ENCODE data around the gene SFRP2.
A peak's percentile ranks its signal among the peaks of the same experiment; 100 is the strongest.

Gene SFRP2

GRCh38 chr4:153787575-153787974, 1.3 kb downstream of the SFRP2 start:
- peak overlapping the region; percentile 70 for H3K4me3 Mint-ChIP-seq
- H3K27me3 Mint-ChIP-seq, result peaks cover 79% of the 10 kb centered on the region
- no peaks in the 10 kb centered on the region for H3K9me3 Mint-ChIP-seq
- H3K27ac Mint-ChIP-seq, result no peak overlapping the region
- peaks cover 45% of the 10 kb centered on the region for H3K4me1 Mint-ChIP-seq
- no peak for ATAC-seq
- H3K36me3 Mint-ChIP-seq, result no peaks in the 10 kb centered on the region

GRCh38 chr4:153787061-153787560, 1.8 kb downstream of the SFRP2 start:
- no peak for ATAC-seq
- Mint-ChIP-seq H3K4me3 (no peak overlapping the region), H3K27me3 (peaks cover 79% of the 10 kb centered on the region), H3K4me1 (peaks cover 40% of the 10 kb centered on the region), H3K27ac (no peak overlapping the region), H3K36me3 (no peaks in the 10 kb centered on the region), H3K9me3 (no peaks in the 10 kb centered on the region)

- H3K9me3 Mint-ChIP-seq, result peaks cover 2% of the 10 kb centered on the region
- ATAC-seq, result no peak
- no peaks in the 10 kb centered on the region for H3K36me3 Mint-ChIP-seq
- no peak overlapping the region for H3K4me3 Mint-ChIP-seq
- H3K4me1 Mint-ChIP-seq, result peaks cover 30% of the 10 kb centered on the region
- no peak overlapping the region for H3K27ac Mint-ChIP-seq
- peaks cover 79% of the 10 kb centered on the region for H3K27me3 Mint-ChIP-seq
These were observed 2.8 kb downstream of the SFRP2 start for GRCh38 chr4:153785910-153786721.

GRCh38 chr4:153784166-153784699, 4.7 kb downstream of the SFRP2 start:
- Mint-ChIP-seq H3K4me3 (no peak overlapping the region), H3K27me3 (peaks cover 73% of the 10 kb centered on the region), H3K9me3 (peaks cover 2% of the 10 kb centered on the region), H3K36me3 (no peaks in the 10 kb centered on the region), H3K27ac (no peak overlapping the region), H3K4me1 (peaks cover 14% of the 10 kb centered on the region)
- ATAC-seq, result no peak

GRCh38 chr4:153782581-153782980, 6.3 kb downstream of the SFRP2 start:
- Mint-ChIP-seq H3K4me1 (peaks cover 1% of the 10 kb centered on the region), H3K27ac (no peak overlapping the region), H3K27me3 (peaks cover 67% of the 10 kb centered on the region), H3K4me3 (no peak overlapping the region), H3K36me3 (peaks cover 5% of the 10 kb centered on the region), H3K9me3 (peaks cover 8% of the 10 kb centered on the region)
- no peak for ATAC-seq

GRCh38 chr4:153781717-153782416, 7.0 kb downstream of the SFRP2 start:
- H3K9me3 Mint-ChIP-seq, result peaks cover 8% of the 10 kb centered on the region
- peaks cover 5% of the 10 kb centered on the region for H3K36me3 Mint-ChIP-seq
- H3K27me3 Mint-ChIP-seq, result peaks cover 62% of the 10 kb centered on the region
- H3K4me1 Mint-ChIP-seq, result no peaks in the 10 kb centered on the region
- H3K4me3 Mint-ChIP-seq, result no peak overlapping the region
- ATAC-seq, result no peak
- no peak overlapping the region for H3K27ac Mint-ChIP-seq

GRCh38 chr4:153781280-153781679, 7.6 kb downstream of the SFRP2 start:
- no peaks in the 10 kb centered on the region for H3K4me1 Mint-ChIP-seq
- peaks cover 5% of the 10 kb centered on the region for H3K36me3 Mint-ChIP-seq
- ATAC-seq, result no peak
- peaks cover 8% of the 10 kb centered on the region for H3K9me3 Mint-ChIP-seq
- no peak overlapping the region for H3K4me3 Mint-ChIP-seq
- H3K27me3 Mint-ChIP-seq, result peaks cover 58% of the 10 kb centered on the region
- no peak overlapping the region for H3K27ac Mint-ChIP-seq

GRCh38 chr4:153780876-153781275, 8.0 kb downstream of the SFRP2 start:
- Mint-ChIP-seq H3K4me3 (no peak overlapping the region), H3K27ac (no peak overlapping the region), H3K9me3 (peaks cover 8% of the 10 kb centered on the region), H3K36me3 (peaks cover 5% of the 10 kb centered on the region), H3K4me1 (no peaks in the 10 kb centered on the region), H3K27me3 (peaks cover 58% of the 10 kb centered on the region)
- no peak for ATAC-seq

- no peak for ATAC-seq
- peaks cover 8% of the 10 kb centered on the region for H3K9me3 Mint-ChIP-seq
- H3K27ac Mint-ChIP-seq, result no peak overlapping the region
- H3K36me3 Mint-ChIP-seq, result peaks cover 5% of the 10 kb centered on the region
- H3K4me1 Mint-ChIP-seq, result no peaks in the 10 kb centered on the region
- H3K4me3 Mint-ChIP-seq, result no peak overlapping the region
- H3K27me3 Mint-ChIP-seq, result peaks cover 58% of the 10 kb centered on the region
These were observed 8.7 kb downstream of the SFRP2 start for GRCh38 chr4:153780221-153780620.

- no peak overlapping the region for H3K4me3 Mint-ChIP-seq
- peaks cover 8% of the 10 kb centered on the region for H3K9me3 Mint-ChIP-seq
- ATAC-seq, result no peak
- H3K4me1 Mint-ChIP-seq, result no peaks in the 10 kb centered on the region
- peaks cover 5% of the 10 kb centered on the region for H3K36me3 Mint-ChIP-seq
- H3K27me3 Mint-ChIP-seq, result peaks cover 69% of the 10 kb centered on the region
- H3K27ac Mint-ChIP-seq, result no peak overlapping the region
These were observed 10.5 kb downstream of the SFRP2 start for GRCh38 chr4:153778383-153778782.

- Mint-ChIP-seq H3K36me3 (peaks cover 5% of the 10 kb centered on the region), H3K9me3 (peaks cover 8% of the 10 kb centered on the region), H3K27me3 (peaks cover 71% of the 10 kb centered on the region), H3K4me1 (no peaks in the 10 kb centered on the region), H3K27ac (no peak overlapping the region), H3K4me3 (no peak overlapping the region)
- no peak for ATAC-seq
These were observed 11.5 kb downstream of the SFRP2 start for GRCh38 chr4:153777421-153777820.

- H3K27me3 Mint-ChIP-seq, result peaks cover 71% of the 10 kb centered on the region
These were observed 12.3 kb downstream of the SFRP2 start for GRCh38 chr4:153776601-153777000.

GRCh38 chr4:153773236-153773690, 15.6 kb downstream of the SFRP2 start:
- peaks cover 6% of the 10 kb centered on the region for H3K9me3 Mint-ChIP-seq
- H3K27ac Mint-ChIP-seq, result no peak overlapping the region
- H3K27me3 Mint-ChIP-seq, result peaks cover 54% of the 10 kb centered on the region
- H3K4me3 Mint-ChIP-seq, result no peak overlapping the region
- ATAC-seq, result no peak
- H3K4me1 Mint-ChIP-seq, result no peaks in the 10 kb centered on the region
- H3K36me3 Mint-ChIP-seq, result peaks cover 2% of the 10 kb centered on the region

More at GRCh38 chr4:153776601-153777000, 12.3 kb downstream of the SFRP2 start:
- ATAC-seq, result no peak
- H3K27ac Mint-ChIP-seq, result no peak overlapping the region
- no peak overlapping the region for H3K4me3 Mint-ChIP-seq
- peaks cover 5% of the 10 kb centered on the region for H3K36me3 Mint-ChIP-seq
- H3K9me3 Mint-ChIP-seq, result peaks cover 8% of the 10 kb centered on the region
- no peaks in the 10 kb centered on the region for H3K4me1 Mint-ChIP-seq

GRCh38 chr4:153771046-153771445, 17.8 kb downstream of the SFRP2 start:
- Mint-ChIP-seq H3K27me3 (peaks cover 40% of the 10 kb centered on the region), H3K36me3 (no peaks in the 10 kb centered on the region), H3K9me3 (peaks cover 3% of the 10 kb centered on the region), H3K4me1 (no peaks in the 10 kb centered on the region), H3K27ac (no peak overlapping the region), H3K4me3 (no peak overlapping the region)
- ATAC-seq, result no peak

GRCh38 chr4:153766758-153767157, 22.1 kb downstream of the SFRP2 start:
- Mint-ChIP-seq H3K27me3 (peaks cover 29% of the 10 kb centered on the region), H3K27ac (no peak overlapping the region), H3K9me3 (peaks cover 5% of the 10 kb centered on the region), H3K36me3 (no peaks in the 10 kb centered on the region), H3K4me3 (no peak overlapping the region), H3K4me1 (no peaks in the 10 kb centered on the region)
- ATAC-seq, result no peak
